ACHN (cell line): ENCODE measurements around the gene GRM5.

Experiments used
- DNase-seq: peaks from one replicate; pipeline ENCODE4 v3.0.0-alpha.2; 2015
- in situ Hi-C: cut with HindIII; loops from 2 replicates; pipeline ENCODE4 v1.10.0; 2017; ENCODE audit warnings: low sequenced_read_pairs, low pct_ligation_motif_present, low pct_unique_long_range_greater_than_20kb

The GRM5 gene

DNA sequence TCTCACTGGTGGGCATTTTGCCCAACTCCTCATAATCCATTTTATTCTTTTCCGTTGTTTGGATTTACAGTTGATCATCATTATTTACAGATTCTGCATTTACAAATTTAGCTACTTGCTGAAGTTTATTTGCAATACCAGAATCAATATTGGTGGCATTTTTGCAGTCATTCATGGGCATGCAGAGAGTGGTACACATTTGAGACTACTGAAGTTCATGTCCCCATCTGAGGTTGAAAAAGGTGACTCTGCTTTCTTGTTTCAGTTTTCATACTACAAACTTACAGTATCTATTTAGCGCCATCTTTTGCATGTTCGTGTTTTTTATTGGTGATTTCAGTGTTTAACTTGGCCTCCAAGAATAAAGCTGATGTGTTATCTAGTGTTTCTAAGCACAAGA is 409.5 kb downstream of the GRM5 start:
- in situ Hi-C loops: no loop called here
- no peak for DNase-seq

DNA sequence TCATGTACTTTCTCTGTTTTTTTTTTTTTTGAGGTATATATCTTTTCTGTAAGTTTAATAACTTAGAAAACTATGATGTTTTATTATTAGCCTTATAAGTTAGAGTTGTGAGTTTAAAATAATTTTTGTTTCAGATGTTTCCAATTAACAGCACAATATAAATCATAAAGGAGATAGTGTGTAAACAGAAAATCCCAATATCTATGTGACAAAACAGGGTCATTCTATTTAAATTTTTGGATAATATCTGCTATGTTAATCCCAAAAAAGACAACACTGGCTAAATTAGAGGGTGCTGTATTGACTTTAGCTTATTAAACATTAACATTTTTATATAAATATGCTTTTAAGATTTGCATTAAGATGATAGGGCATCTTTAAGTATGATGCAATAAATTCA is 410.1 kb downstream of the GRM5 start:
- in situ Hi-C loops: no loop called here

DNA sequence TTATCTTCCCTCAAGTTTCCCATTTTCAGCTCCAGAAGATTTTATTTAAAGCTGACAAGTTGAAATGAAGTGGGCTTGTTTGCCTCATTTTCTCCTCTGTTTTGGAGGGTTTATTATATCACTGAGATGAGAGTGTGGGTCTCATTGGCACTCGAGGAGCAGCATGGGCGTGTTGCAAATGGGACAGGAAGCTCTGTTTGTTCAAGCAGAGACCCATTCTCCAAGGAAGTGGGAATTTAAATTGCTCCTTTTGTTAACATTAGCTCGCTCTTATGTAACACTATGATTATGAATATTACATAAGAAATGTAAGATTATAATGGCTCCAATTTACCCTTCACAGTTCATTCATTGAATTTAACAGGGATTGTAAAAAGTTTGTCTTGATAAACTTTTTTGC is 410.6 kb downstream of the GRM5 start:
- in situ Hi-C loops: no loop called here
- no peak for DNase-seq

More for the DNA sequence above, 410.1 kb downstream of the GRM5 start:
- no peak for DNase-seq

DNA sequence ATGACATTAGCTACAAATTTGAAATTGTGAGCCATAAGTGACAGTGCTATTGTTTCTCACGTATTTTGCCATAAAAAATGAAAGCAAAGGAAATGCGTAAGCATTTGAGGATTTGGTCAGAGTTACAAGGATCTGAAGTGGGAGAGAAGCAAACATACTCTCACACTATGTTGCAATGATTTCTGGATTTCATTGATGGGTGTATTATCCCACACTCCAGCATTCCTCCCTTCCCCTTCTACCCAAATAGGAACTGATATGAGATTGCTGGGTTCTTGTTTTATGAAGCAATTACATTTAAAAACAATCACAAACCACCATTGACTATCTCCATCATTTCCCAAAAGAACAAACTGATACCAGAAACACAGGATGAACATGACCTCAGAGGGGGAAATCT is 414.2 kb downstream of the GRM5 start:
- in situ Hi-C loops: no loop called here
- DNase-seq: no peak

DNA sequence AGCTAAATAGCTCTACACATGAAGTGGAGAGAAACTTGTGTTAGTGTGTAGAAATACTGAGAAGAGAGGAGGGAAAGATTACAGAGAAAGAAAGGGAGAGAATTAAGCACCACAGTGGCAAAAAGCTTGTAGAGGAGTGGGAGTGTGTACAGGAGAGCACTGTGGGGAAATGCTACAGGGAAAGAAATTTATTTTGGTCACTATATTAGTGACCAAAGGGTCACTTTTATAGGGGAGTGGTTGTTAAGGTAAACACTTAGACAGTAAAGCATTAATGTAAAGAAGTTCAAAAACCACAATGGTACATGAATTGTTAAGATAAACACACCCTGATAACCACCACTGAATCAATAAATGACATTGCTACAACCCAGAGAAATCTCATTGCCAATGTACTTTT is 421.1 kb downstream of the GRM5 start:
- no peak for DNase-seq
- in situ Hi-C loops: no loop called here

DNA sequence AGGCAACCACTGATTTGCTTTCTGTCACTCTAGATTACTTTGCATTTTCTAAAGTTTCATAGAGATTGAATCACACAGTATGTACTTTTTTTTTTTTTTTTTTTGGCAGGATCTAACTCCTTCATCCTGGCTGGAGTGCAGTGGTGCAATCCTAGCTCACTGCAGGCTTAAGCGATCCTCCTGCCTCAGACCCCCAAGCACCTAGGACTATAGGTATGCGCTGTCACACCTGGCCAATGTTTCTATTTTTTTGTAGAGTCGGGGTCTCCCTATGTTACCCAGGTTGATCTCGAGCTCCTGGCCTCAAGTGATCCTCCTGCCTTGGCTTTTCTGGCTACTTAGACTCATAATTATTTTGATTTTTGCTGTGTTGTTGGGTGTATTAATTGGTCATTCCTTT is 433.6 kb downstream of the GRM5 start:
- in situ Hi-C loops: no loop called here
- DNase-seq: no peak

DNA sequence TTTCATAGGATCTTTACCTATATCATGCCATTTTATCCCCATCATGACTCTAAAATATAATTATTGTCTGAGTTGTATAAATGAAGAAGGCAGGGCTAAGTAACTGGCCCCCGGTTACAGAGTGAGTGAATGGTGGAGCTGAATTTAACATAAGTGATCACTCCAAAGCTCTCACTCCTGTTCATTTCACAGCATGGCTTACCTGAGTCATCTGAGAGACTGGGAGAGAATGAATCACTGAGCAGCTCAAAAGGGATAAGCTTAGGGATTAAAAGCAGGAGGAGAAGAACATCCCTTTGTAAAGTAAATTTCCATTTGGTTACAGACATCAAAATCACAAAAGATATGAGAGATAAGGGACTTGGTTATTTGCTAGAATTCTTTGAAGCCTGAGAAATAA is 434.3 kb downstream of the GRM5 start:
- no peak for DNase-seq

DNA sequence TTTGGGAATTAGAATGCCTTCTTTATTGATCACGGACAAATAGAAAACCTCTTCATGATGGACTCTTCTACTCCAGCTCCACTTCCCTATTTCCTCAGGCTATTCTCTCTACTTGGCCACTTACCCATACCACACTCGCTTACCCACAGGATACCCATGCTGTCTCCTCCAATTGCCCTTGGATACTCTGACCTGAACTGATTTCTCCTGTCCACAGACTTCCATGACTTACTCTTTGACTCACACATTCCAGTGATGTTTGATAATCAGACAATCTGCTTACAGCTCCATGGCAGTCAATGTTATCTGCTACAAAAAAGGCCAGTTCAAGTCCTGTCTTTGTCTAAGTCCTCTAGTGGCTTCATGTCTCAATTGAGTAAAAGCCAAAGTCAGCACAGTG is 436.3 kb downstream of the GRM5 start:
- in situ Hi-C loops: no loop called here
- DNase-seq: no peak

More for the DNA sequence above, 434.3 kb downstream of the GRM5 start:
- in situ Hi-C loops: no loop called here

DNA sequence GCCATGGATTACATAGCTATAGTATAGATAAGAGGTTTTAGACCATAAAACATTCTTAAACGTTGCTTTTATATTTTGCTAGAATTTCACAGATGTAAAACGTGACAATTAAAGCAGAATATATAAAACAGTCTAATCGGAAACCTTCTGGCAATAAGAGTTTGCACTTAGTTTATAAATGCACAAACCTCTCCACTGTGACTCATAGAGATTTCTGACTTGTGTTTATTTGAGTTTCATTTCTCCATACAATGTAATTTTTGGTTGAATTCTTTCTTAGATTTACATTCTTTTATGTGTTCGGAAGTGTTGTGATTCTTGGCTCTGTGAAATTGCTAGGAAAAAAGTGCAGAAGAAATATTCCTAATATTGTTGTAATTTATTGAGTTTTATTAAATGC is 439.6 kb downstream of the GRM5 start:
- in situ Hi-C loops: no loop called here
- DNase-seq: no peak

DNA sequence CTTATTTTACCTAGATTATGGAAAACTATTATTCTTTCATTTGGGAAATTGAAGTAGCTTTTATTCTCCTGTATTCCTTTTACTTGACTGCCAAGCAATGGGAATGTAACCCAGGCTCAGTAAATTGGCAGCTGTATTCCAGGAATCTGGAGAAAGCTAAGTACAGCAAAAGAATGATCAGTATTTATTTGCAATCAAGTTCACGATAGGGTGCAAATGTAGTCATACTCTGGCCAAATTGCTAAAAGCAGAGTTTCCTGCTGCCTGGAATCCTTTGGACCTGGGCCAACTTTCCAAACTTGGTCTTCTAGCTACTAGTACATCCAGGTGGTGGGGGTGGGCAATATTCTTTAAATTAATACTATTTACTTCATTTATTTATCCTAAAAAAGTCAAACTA is 442.3 kb downstream of the GRM5 start:
- no peak for DNase-seq
- in situ Hi-C loops: no loop called here

DNA sequence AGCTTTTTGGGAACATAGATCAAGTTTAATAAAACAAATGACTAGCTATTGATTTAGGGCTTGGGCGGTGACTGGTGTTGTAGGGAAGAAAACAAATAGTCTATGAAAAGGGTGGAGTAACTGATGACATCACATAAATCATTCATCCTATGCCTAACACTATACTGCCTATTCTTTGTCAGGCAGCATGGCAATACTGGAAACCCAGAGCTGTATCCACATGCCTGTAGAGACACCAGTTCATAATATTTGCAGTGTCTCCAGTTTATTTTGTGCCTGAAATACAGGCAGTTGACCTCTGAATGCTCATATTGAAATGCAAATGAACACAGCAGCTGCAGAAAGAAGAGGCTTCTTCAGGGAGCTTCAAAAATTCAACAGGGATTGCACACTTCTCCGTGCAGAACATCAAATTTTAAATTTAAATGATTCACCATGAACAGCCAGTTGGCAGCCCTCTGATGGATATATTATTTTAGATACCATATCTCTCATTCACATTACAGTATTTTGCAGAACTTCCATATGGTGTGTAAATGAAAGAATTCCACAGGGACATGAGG is 445.1 kb downstream of the GRM5 start:
- no peak for DNase-seq
- in situ Hi-C loops: no loop called here

DNA sequence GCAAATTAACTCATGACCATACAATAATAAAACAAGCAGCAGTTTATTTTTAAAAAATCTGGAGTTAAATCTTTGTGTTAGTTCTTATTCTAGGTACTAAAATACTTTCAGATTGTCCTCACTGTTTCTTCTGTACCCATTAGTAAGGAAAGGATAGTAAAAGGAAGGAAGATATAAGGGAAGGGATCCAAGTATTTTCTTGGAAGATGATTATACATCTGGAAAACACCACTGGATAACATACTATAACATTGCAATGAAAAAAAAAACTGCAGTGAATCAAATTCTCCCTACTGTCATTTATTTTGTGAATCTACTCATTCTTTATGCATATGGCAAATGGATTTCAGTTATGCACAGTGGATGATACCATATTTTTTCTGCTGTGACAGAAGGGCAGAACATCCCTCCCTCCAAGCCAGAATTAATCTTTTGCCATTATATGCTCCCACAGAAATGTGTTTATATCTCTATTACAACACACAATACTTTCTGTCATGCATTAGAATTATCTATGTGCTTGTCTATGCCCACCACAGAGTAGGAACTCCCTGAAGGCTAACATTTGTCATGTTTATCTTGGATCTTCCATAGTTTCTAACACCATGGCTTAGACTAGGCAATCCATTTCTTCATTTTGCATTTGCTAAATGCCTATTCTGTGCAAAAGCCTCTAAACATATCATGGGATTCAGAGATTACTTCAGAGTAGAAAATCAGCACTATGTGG is 446.0 kb downstream of the GRM5 start:
- no peak for DNase-seq
- in situ Hi-C loops: no loop called here

DNA sequence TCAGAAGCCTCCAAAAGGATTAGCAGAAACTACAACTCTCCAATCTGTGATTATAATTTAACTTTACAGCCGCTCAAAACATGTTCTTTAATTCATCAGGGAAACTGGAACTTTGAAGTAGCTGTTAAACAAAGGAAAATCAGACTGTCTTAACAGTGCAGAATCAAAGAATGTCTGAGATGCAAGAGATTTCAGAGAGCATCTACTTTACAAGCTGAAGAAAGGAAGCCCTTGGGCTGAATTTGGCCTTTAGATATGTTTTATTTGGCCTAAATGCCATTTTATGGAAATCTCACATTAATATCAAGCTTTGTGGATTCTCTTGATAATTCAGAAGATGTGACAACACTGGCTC is 446.7 kb downstream of the GRM5 start:
- DNase-seq: no peak
- in situ Hi-C loops: no loop called here

DNA sequence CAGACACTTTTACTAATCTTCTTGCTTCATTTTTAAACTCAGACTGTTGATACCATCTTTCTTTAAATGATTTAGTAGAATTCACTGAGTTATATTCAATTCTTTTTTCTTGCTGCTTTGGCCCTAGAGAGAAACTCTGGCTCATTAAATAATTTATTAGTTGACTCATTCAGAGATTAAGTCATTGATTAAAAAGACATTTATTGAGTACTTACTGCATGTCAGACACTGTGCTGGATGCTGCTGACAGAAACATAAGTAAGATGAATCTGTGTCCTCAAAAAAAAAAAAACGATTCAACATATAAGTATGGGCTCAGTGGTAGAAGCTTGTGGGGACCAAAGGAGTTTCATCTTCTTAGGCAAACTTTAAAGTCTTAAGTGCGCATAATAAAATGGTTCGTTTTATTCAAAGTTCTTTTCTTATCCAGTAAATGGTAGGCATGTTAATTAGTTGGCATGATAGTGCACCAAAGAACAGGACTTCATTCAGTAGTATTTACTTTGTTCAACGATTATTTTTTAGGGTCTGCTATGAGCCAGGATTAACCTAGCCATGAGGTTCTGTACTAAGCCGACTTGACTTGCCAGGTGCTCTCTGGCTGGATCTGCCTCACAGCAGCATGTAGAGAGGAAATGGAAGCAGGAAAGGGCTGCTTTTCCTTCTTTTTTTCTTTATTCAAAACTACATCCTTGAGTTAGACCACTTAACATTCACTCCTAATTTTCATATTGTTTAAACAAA is 447.3 kb downstream of the GRM5 start:
- DNase-seq: no peak
- in situ Hi-C loops: no loop called here

DNA sequence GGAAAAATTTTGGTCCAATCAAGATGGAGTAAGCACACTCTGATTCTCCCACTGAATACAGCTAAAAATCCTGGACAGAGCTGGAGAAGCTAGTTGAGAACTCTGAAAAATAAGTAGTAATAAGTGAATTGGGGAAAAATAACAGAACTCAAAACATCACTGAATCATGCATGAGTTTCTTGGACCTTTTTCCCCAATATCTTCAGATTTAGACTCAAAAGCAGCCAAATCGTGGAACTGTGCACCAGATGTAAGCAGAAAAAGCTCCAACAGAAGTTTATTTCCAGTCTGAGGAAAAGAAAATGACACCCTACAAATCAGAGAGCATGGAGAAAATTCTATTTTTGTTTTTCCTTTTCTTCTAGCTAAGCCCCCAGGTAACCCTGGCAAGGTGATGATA is 448.6 kb downstream of the GRM5 start:
- DNase-seq: no peak
- in situ Hi-C loops: no loop called here

DNA sequence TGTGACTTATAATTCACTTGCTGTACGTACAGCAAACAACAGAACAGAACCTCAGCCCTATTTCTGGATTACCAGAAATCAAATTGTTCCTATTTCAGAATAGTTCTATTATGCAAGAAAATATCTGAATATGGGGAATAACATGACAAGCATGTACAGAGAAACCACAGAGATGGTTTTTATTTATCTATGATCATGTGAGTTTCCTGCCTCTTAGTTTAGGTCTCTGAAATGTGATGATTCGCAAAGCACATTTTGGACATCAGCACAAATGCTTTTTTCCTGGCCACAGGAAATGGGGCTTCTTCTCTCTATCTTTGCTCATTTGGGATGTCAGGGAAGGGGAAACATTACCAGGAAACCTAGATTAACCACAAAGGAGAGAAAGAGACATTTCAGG is 461.5 kb downstream of the GRM5 start:
- no peak for DNase-seq
- in situ Hi-C loops: no loop called here

DNA sequence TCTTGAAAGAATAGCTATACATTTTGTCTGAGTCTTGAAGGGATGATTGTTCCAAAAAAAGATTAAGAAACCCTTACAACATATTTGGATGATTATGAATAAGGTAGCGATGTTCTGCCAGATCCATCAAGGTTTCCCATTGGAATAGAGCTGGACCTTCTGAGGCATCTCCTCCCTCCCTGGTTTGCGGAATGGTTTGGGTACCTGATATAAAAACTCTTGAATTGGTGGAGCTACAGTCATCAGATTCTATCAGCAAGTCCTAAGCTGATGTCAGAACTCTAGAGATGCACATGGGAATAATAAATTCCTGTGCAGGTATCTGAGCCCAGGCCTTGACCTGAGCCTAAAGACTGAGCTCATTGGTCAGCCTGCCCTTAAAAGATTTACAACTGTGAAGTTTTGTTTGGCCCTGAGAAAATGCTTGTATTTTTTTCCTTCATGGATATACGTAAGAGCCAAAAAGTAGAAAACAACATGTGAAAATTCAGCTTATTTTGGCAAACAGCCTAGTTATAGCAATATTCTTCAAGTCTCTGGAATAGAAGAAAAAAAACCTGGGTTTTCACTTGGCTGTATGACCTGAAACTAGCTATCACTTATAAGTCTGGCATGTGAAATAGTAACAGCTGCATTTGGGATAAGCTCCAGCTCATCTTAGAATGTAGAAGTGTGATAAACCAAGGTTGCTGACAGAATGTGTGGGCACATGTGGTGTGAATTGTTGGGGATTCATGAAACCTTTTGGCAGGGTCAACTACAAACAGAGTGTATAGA is 462.5 kb downstream of the GRM5 start:
- in situ Hi-C loops: no loop called here

DNA sequence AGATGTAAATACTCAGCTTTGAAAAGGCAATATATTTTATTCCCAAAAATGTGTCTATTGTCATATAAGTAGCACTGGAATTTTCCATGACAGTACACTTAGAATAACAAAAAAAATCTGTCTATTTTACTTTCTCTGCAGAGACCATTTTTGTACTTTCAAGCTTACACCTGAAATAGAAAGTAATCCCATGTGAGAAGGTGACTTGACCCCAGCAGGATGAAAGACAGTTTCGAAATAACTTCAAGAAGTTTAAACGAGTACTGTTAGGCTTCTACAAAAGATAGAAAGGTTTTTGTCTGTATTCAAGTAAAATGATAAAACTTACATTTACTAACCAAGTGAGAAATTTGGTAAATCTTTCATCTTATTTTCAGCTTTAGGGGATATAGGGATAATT is 468.4 kb downstream of the GRM5 start:
- in situ Hi-C loops: no loop called here
- no peak for DNase-seq

More for the DNA sequence above, 462.5 kb downstream of the GRM5 start:
- no peak for DNase-seq

DNA sequence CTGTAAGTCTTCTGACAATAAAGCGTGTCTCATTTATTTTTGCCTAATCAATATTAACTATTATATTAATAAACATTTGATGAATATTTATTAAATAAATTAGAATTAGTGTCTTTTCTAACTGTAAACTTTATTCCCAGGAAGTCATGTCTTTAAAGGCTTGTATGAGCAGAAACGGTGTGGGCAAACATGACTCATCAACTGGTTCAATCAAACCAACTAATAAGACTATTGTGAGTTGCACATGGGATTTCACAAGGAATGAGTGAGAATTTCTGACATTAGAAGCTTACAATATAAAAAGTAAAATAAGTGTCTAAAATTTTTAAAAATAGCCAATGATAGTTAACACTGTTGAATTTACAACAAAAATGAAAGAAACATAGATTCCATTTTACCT is 469.0 kb downstream of the GRM5 start:
- no peak for DNase-seq
- in situ Hi-C loops: no loop called here
